Activated B cell treated with CpG ODN at 0.5 μM for 24 hours (primary cell): Measurements from ENCODE around the gene EPB41L2. TPM values are rescaled to one million over a fixed set of nuclear protein-coding genes. Genes with fewer than 3 reads are reported as not detected.

Experiments used
- ATAC-seq: fragments of 200-7000 bp; cut with Tn5 transposase; one replicate; pipeline ENCODE4 v1.10.0; 2021; ENCODE audit warnings: low read depth, mild to moderate bottlenecking, moderate library complexity
- CTCF ChIA-PET: fragments of 350-600 bp; sonication (Branson Sonifier 250); formaldehyde crosslinking; loops from one replicate; lab custom pipeline; 2021; ENCODE audit warnings: antibody characterized with exemption; lab: Charles Lee
- POLR2A ChIA-PET: fragments of 350-600 bp; sonication (Branson Sonifier 250); formaldehyde crosslinking; loops from one replicate; lab custom pipeline; 2021; ENCODE audit warnings: antibody characterized with exemption; lab: Charles Lee
- DNase-seq: peaks from one replicate; pipeline ENCODE4 v3.0.0; 2022
- H3K27ac Mint-ChIP-seq: one replicate; pipeline ENCODE4 v1.8.0; 2020; ENCODE audit warnings: mixed read lengths
- H3K27me3 Mint-ChIP-seq: one replicate; pipeline ENCODE4 v1.8.0; 2021; ENCODE audit warnings: mixed read lengths
- H3K36me3 Mint-ChIP-seq: one replicate; pipeline ENCODE4 v1.8.0; 2021; ENCODE audit warnings: low read depth, mixed read lengths
- H3K4me1 Mint-ChIP-seq: one replicate; pipeline ENCODE4 v1.8.0; 2021; ENCODE audit warnings: mixed read lengths
- H3K4me3 Mint-ChIP-seq: one replicate; pipeline ENCODE4 v1.8.0; 2020; ENCODE audit warnings: mild to moderate bottlenecking, mixed read lengths
- H3K9me3 Mint-ChIP-seq: one replicate; pipeline ENCODE4 v1.8.0; 2020; ENCODE audit warnings: mixed read lengths
- intact Hi-C: fragments of 100-400 bp; cut with micrococcal nuclease; formaldehyde crosslinking; loops from one replicate; pipeline ENCODE4 v1.15.1; 2024
- total RNA-seq: library from RNA; stranded (reverse); gene quantifications from 2 replicates; pipeline ENCODE4 v1.2.3, GENCODE V29; 2022
- TF ChIP-seq, protein P1 (sequence below): fragments of 200-600 bp; IDR thresholded peaks from one replicate; pipeline ENCODE4 v1.8.0; 2022; ENCODE audit warnings: antibody characterized with exemption, mild to moderate bottlenecking

The EPB41L2 gene
- total RNA-seq, 1 donor from 2014 or later: 62.8 TPM

DNA sequence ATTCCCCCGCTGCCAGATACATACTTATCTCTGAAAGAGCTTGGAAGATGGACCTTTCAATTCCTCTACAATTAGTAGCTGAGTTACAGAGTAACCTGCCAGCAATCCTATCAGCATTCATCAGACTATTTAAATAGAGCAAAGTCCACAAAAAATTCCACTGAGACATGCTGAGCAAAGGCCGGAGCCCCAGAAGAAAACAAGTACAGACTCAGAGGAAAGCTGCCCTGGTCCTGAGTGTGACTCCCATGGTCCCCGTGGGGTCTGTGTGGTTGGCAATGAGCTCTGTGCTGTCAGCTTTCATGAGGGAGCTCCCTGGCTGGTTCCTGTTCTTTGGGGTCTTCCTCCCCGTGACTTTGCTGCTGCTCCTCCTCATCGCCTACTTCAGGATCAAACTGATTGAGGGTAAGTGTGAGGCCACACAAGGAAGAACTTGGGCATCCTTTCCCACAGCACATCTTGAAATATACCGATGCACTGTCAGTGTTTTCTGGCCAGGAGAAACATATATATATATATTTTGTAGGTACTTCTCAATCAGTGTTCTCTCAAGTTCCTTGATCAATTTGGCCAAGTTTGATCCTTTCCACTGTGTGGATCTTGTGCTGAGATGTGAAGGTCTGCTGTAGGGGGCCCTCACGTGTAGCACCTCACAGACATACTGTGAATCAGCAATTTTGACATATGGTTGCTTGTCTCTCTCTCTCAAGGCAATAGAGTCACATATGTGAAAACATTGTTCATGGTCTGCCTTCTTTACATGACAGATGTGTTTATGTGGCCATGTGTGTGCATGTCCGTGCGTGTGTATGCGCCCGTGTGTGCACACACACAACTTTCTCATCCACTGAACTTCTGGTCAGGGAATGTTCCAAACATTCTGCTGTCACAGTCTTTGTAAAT is 235.5 kb downstream of the EPB41L2 start, which contains the start of gene SMLR1:
SMLR1 (plus strand) TSS at position 160 of the 903 bp plus-strand sequence; CDS start at position 168, 8 bp downstream.
- ChIA-PET POLR2A (no interaction called here), CTCF (no interaction called here)
- H3K4me1 Mint-ChIP-seq: no peaks in the 10 kb centered on the region
- intact Hi-C loops: no loop called here
- H3K4me3 Mint-ChIP-seq: no peak within 1 kb of the TSS
- no peak for ATAC-seq
- H3K27me3 Mint-ChIP-seq: no peaks in the 10 kb centered on the region
- H3K27ac Mint-ChIP-seq: no peak within 1 kb of the TSS
- no peak for DNase-seq
- TF ChIP-seq, protein P1, sequence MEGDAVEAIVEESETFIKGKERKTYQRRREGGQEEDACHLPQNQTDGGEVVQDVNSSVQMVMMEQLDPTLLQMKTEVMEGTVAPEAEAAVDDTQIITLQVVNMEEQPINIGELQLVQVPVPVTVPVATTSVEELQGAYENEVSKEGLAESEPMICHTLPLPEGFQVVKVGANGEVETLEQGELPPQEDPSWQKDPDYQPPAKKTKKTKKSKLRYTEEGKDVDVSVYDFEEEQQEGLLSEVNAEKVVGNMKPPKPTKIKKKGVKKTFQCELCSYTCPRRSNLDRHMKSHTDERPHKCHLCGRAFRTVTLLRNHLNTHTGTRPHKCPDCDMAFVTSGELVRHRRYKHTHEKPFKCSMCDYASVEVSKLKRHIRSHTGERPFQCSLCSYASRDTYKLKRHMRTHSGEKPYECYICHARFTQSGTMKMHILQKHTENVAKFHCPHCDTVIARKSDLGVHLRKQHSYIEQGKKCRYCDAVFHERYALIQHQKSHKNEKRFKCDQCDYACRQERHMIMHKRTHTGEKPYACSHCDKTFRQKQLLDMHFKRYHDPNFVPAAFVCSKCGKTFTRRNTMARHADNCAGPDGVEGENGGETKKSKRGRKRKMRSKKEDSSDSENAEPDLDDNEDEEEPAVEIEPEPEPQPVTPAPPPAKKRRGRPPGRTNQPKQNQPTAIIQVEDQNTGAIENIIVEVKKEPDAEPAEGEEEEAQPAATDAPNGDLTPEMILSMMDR: no peak
- H3K9me3 Mint-ChIP-seq: no peaks in the 10 kb centered on the region
- H3K36me3 Mint-ChIP-seq: no peaks in the 10 kb centered on the region

DNA sequence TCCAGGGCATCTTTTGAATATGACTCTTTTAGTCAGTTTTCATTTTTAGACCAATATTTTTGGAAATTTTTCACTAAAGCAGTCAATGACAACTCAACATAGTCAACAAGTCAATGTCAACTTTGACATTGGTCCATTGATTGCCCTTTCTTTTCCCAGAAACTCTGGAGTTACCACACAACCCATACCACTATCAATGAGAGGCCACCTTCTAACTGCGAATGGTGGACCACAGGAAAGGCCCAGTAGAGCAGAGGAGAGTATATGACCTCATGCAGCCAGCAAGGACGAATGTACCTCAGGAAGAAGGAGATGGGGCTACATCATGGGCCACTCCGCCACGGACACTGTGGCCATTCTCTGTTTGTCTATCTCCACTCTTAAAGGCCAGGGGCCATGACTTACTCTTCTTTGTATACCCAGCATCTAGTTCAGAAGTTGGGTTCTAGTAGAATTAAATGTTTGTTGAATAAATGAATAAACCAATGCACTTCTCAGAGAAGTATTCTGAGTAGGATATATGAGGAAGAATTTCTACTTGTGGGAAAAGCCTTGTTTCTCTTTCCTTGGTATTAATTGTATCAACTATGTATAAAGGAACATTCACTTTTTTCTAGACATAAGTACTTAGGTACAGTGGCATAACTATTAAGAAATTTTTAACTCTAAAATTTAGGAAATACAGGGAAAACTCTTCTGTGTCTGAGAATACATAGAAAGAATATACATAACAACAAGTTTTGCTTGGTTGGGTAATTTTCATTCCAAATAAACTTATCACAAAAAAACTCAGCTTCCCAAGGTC is 236.4 kb downstream of the EPB41L2 start:
- no peak overlapping the region for H3K27ac Mint-ChIP-seq
- CTCF ChIA-PET: no interaction called here
- POLR2A ChIA-PET: no interaction called here
- H3K4me1 Mint-ChIP-seq: no peaks in the 10 kb centered on the region
- no peaks in the 10 kb centered on the region for H3K9me3 Mint-ChIP-seq
- DNase-seq (no peak), ATAC-seq (no peak)
- H3K4me3 Mint-ChIP-seq: no peak overlapping the region
- intact Hi-C loops: no loop called here
- TF ChIP-seq, protein P1: no peak
- no peaks in the 10 kb centered on the region for H3K36me3 Mint-ChIP-seq
- H3K27me3 Mint-ChIP-seq: no peaks in the 10 kb centered on the region

DNA sequence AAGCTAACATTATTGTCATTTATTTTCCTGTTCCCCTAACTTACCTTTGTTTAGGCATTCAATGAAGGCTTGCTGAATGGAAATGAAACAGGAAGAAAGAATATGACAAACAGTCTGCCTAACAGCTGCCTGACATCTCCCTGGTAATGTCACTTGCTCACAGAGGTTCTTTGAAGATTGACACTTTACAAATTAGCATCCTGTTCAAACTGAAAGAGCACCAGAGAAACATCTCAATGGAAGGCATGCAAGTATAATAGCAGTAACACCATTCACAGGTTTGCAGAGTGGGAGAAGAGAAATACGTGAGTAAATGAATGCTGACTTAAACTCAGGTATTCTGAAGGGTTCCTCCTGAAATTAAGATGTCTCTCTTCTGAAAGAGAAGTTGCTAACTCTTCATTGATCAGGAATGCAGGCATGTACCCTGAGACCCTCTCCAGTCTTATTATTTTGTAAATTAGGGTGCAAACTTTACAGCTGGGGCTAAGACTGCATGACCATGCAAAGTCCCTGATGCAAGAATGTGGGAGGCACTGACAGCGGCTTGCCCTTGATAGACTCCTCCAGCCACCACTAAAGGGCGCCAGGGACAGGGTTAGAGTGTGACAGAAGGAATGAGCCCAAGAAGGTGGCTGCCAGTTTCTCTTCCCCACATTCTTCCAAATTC is 237.1 kb downstream of the EPB41L2 start:
- CTCF ChIA-PET: no interaction called here
- H3K27me3 Mint-ChIP-seq: peaks cover 2% of the 10 kb centered on the region
- ATAC-seq (no peak), DNase-seq (no peak)
- H3K4me3 Mint-ChIP-seq: no peak overlapping the region
- TF ChIP-seq, protein P1: no peak
- POLR2A ChIA-PET: no interaction called here
- H3K4me1 Mint-ChIP-seq: no peaks in the 10 kb centered on the region
- no peaks in the 10 kb centered on the region for H3K9me3 Mint-ChIP-seq
- intact Hi-C loops: no loop called here
- H3K36me3 Mint-ChIP-seq: no peaks in the 10 kb centered on the region
- no peak overlapping the region for H3K27ac Mint-ChIP-seq

DNA sequence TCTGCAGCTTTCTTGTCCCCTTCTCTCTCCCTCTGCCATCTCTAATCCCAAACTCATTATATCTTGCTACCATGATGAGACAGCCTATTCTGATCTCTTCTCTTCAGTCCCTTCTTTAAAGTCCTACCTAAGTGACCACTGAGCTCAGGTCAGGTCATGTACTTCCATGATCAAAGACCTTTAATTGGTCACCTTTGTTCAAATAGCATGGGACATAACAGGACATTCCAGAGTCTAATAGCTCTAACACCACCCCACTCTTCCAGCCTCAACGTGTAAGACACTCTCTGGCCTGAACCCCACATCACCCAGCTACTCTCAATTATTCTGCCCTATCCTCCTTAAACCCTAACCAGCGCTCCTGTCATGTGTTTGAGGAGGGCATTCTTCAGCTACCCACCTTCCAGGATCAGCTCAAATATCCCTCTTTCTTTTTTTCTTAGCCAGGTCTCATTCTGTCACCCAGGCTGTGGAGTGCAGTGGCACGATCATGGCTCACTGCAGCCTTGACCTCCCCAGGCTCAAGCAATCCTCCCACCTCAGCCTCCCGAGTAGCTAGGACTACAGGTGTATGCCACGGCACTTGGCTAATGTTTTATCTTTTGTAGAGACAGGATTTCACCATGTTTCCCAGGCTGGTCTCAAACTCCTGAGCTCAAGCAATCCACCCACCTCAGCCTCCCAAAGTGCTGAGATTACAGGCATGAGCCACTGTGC is 237.9 kb downstream of the EPB41L2 start:
- intact Hi-C loops: no loop called here
- CTCF ChIA-PET: no interaction called here

More for the DNA sequence above, 237.9 kb downstream of the EPB41L2 start:
- Mint-ChIP-seq H3K9me3 (no peaks in the 10 kb centered on the region), H3K27ac (no peak overlapping the region), H3K4me1 (no peaks in the 10 kb centered on the region), H3K36me3 (no peaks in the 10 kb centered on the region), H3K27me3 (peaks cover 3% of the 10 kb centered on the region), H3K4me3 (no peak overlapping the region)
- TF ChIP-seq, protein P1: no peak
- no peak for ATAC-seq
- no peak for DNase-seq
- POLR2A ChIA-PET: no interaction called here
